Testis (tissue), 3 donors: Measurements from ENCODE around the gene BLOC1S4. TPM values are rescaled to one million over a fixed set of nuclear protein-coding genes. Genes with fewer than 3 reads are reported as not detected.
A peak's percentile ranks its signal among the peaks of the same experiment; 100 is the strongest.

Experiments used
- DNase-seq: peaks from one replicate; pipeline ENCODE4 v3.0.0-alpha.2; 2019
- H3K27ac ChIP-seq, 2 donors: fragments of 200-600 bp; sonication (generic); one replicate each; pipeline ENCODE4 v1.5.1; 2019
- H3K27me3 ChIP-seq: fragments of 200-600 bp; sonication (generic); one replicate; pipeline ENCODE4 v1.5.1; 2019
- H3K36me3 ChIP-seq: fragments of 200-600 bp; sonication (generic); one replicate; pipeline ENCODE4 v1.5.1; 2017; ENCODE audit warnings: low read depth; ENCODE audit errors: missing control alignments
- H3K4me1 ChIP-seq: fragments of 200-600 bp; sonication (generic); one replicate; pipeline ENCODE4 v1.5.1; 2019
- H3K4me3 ChIP-seq, 2 donors: fragments of 200-600 bp; sonication (generic); one replicate each; pipeline ENCODE4 v1.5.1; 2017 to 2019
- H3K9me3 ChIP-seq: fragments of 200-600 bp; sonication (generic); one replicate; pipeline ENCODE4 v1.5.1; 2017
- CTCF ChIP-seq, 3 experiments: fragments of 450-650 bp in 2 of 3; fragments of 200-600 bp in 1 of 3; sonication (generic) in 1 of 3; IDR thresholded peaks; one replicate each; pipeline ENCODE4 v1.5.1; 2016 to 2019; ENCODE audit warnings: antibody characterized with exemption in 3 of 3, mild to moderate bottlenecking in 2 of 3, moderate library complexity in 1 of 3
- POLR2A ChIP-seq: fragments of 450-650 bp; IDR thresholded peaks from one replicate; pipeline ENCODE4 v1.6.1; 2017; ENCODE audit warnings: antibody characterized with exemption, mild to moderate bottlenecking, moderate library complexity
- WGBS, 2 donors: methylation state at CpG; one replicate each; pipeline ENCODE4 v1.1.5; 2018; 5-methylcytosine and 5-hydroxymethylcytosine counted together
- intact Hi-C: fragments of 100-400 bp; cut with DNase I; formaldehyde crosslinking; loops from one replicate; pipeline ENCODE4 v1.15.1; 2023; ENCODE audit warnings: low total_unique reads
- polyA plus RNA-seq: library from polyadenylated mRNA; stranded (reverse); fragments of 350-450 nt; fragmentation: Illumina TruSeq; extraction: RNeasy Lipid Tissue Mini Kit (QIAGEN cat#74804); gene quantifications from one replicate; pipeline ENCODE4 v1.2.3, GENCODE V29; 2014; ENCODE audit warnings: low read depth, low replicate concordance; ENCODE audit not compliant: insufficient read depth
- total RNA-seq, 2 donors: library from RNA; depleted of rRNA; stranded (reverse); fragments of >200 nt; gene quantifications; one replicate each; pipeline ENCODE4 v1.2.3, GENCODE V29; 2016

BLOC1S4 gene
- total and polyA plus RNA-seq, 3 donors from 2014 or later: 10.2 to 27.3 (median 21.3) TPM

GRCh38 chr4:6699903-6700302, 16.1 kb upstream of the BLOC1S4 start:
- WGBS, 2 donors: 94 to 100% methylated on average over 1 of the region's 1 CpG
- H3K9me3 ChIP-seq: no peaks in the 10 kb centered on the region
- no peaks in the 10 kb centered on the region for H3K4me1 ChIP-seq
- no peak for TF ChIP-seq POLR2A
- TF ChIP-seq CTCF (IDR thresholded peaks at IDR 0.05): no peak
- no peaks in the 10 kb centered on the region for H3K27me3 ChIP-seq
- no peak overlapping the region for H3K4me3 ChIP-seq
- no peaks in the 10 kb centered on the region for H3K36me3 ChIP-seq
- intact Hi-C loops: no loop called here
- no peak overlapping the region for H3K27ac ChIP-seq
- no peak for DNase-seq

- no peak for TF ChIP-seq POLR2A
- peak; percentile 13 to 20 (median 17) for TF ChIP-seq CTCF (IDR thresholded peaks at IDR 0.05)
- no peaks in the 10 kb centered on the region for H3K27me3 ChIP-seq
- DNase-seq: peak; percentile 66
- intact Hi-C loops: no loop called here
- H3K9me3 ChIP-seq: no peaks in the 10 kb centered on the region
- no peak overlapping the region for H3K27ac ChIP-seq
- no peak overlapping the region for H3K4me3 ChIP-seq
- no peaks in the 10 kb centered on the region for H3K36me3 ChIP-seq
- no peaks in the 10 kb centered on the region for H3K4me1 ChIP-seq
- 62 to 65% methylated on average over 13 of the region's 13 CpGs for WGBS, 2 donors
These were observed 14.6 kb upstream of the BLOC1S4 start for GRCh38 chr4:6701371-6701770.

- H3K36me3 ChIP-seq: no peaks in the 10 kb centered on the region
- DNase-seq: no peak
- no peaks in the 10 kb centered on the region for H3K27me3 ChIP-seq
- H3K9me3 ChIP-seq: no peaks in the 10 kb centered on the region
- no peak overlapping the region for H3K27ac ChIP-seq
- H3K4me3 ChIP-seq: no peak overlapping the region
- H3K4me1 ChIP-seq: peaks cover 9% of the 10 kb centered on the region
- WGBS, 2 donors: 0% methylated on average over 1 of the region's 1 CpG
- intact Hi-C loops: no loop called here
- TF ChIP-seq CTCF (IDR thresholded peaks at IDR 0.05): no peak
- no peak for TF ChIP-seq POLR2A
These were observed 13.2 kb upstream of the BLOC1S4 start for GRCh38 chr4:6702761-6703160.

GRCh38 chr4:6703786-6704185, 12.2 kb upstream of the BLOC1S4 start:
- intact Hi-C loops: no loop called here
- DNase-seq: no peak
- Histone ChIP-seq H3K36me3 (no peaks in the 10 kb centered on the region), H3K27me3 (no peaks in the 10 kb centered on the region), H3K9me3 (no peaks in the 10 kb centered on the region), H3K4me3 (no peak overlapping the region), H3K27ac (no peak overlapping the region), H3K4me1 (peaks cover 20% of the 10 kb centered on the region)
- TF ChIP-seq CTCF (IDR thresholded peaks at IDR 0.05) (no peak), POLR2A (no peak)
- WGBS, 2 donors: 81 to 86% methylated on average over 3 of the region's 3 CpGs

GRCh38 chr4:6705646-6706045, 10.3 kb upstream of the BLOC1S4 start:
- TF ChIP-seq POLR2A (no peak), CTCF (IDR thresholded peaks at IDR 0.05) (no peak)
- 95% methylated on average over 2 of the region's 2 CpGs for WGBS, 2 donors
- no peaks in the 10 kb centered on the region for H3K36me3 ChIP-seq
- no peak overlapping the region for H3K4me3 ChIP-seq
- no peaks in the 10 kb centered on the region for H3K27me3 ChIP-seq
- no peak overlapping the region for H3K27ac ChIP-seq
- DNase-seq: no peak
- peaks cover 26% of the 10 kb centered on the region for H3K4me1 ChIP-seq
- H3K9me3 ChIP-seq: no peaks in the 10 kb centered on the region
- intact Hi-C loops: no loop called here
